Cardiac muscle cell (in vitro differentiated cells and primary cell): ENCODE measurements around the gene COL15A1. TPM values are rescaled to one million over a fixed set of nuclear protein-coding genes. Genes with fewer than 3 reads are reported as not detected.

Experiments used
- DNase-seq, 2 donors: peaks; one replicate each; pipeline versions ENCODE4 v3.0.0 to v3.0.0-alpha.2; 2010 to 2017; ENCODE audit warnings: low read depth in 1 of 2, low spot score in 1 of 2
- H3K27ac ChIP-seq: fragments of 200-600 bp; sonication (generic); 2 replicates; pipeline ENCODE4 v1.5.1; 2016
- H3K27me3 ChIP-seq: fragments of 200-600 bp; sonication (generic); 2 replicates; pipeline ENCODE4 v1.6.0; 2016; ENCODE audit warnings: control low read depth
- H3K36me3 ChIP-seq: fragments of 200-600 bp; sonication (generic); 2 replicates; pipeline ENCODE4 v1.5.1; 2016; ENCODE audit warnings: control low read depth
- H3K4me1 ChIP-seq: fragments of 200-600 bp; sonication (generic); 2 replicates; pipeline ENCODE4 v1.8.1; 2017; ENCODE audit warnings: low read depth, mild to moderate bottlenecking, mixed run types
- H3K4me3 ChIP-seq: fragments of 200-600 bp; sonication (generic); 2 replicates; pipeline ENCODE4 v1.5.1; 2016; ENCODE audit warnings: mild to moderate bottlenecking
- H3K9me3 ChIP-seq: fragments of 200-600 bp; sonication (generic); 2 replicates; pipeline ENCODE4 v1.5.1; 2017; ENCODE audit warnings: low read depth, mild to moderate bottlenecking, control low read depth
- CTCF ChIP-seq: IDR thresholded peaks from 2 replicates; pipeline ENCODE4 v1.5.1; 2012; ENCODE audit warnings: low read depth, mild to moderate bottlenecking, low read length
- polyA plus RNA-seq: library from polyadenylated mRNA; unstranded; fragments of >200 nt; fragmentation: Nextera tagmentation; extraction: Ambion mirVana; gene quantifications from 2 replicates; pipeline ENCODE4 v1.2.1, GENCODE V29; 2016
- total RNA-seq: library from RNA; depleted of rRNA; stranded (reverse); fragments of >200 nt; gene quantifications from 2 replicates; pipeline ENCODE4 v1.2.3, GENCODE V29; 2016

Gene COL15A1
- total and polyA plus RNA-seq, 2 experiments from 2014 or later = 0.74 to 1.3 TPM

GRCh38 chr9:99058964-99059921 lies 115.5 kb downstream of the COL15A1 start:
- Histone ChIP-seq H3K27ac (no peak overlapping the region), H3K4me1 (no peaks in the 10 kb centered on the region), H3K4me3 (no peak overlapping the region), H3K36me3 (no peaks in the 10 kb centered on the region), H3K27me3 (no peaks in the 10 kb centered on the region), H3K9me3 (no peaks in the 10 kb centered on the region)
- no peak for DNase-seq
- TF ChIP-seq CTCF = no peak

- no peak for DNase-seq
These were observed 116.9 kb downstream of the COL15A1 start for GRCh38 chr9:99060621-99061020.

GRCh38 chr9:99062549-99062948 lies 118.8 kb downstream of the COL15A1 start:
- no peak for DNase-seq
- no peak for TF ChIP-seq CTCF
- H3K4me1 ChIP-seq = no peaks in the 10 kb centered on the region
- H3K4me3 ChIP-seq = no peak overlapping the region
- H3K27me3 ChIP-seq = no peaks in the 10 kb centered on the region
- no peak overlapping the region for H3K27ac ChIP-seq
- no peaks in the 10 kb centered on the region for H3K36me3 ChIP-seq
- H3K9me3 ChIP-seq = no peaks in the 10 kb centered on the region

More at GRCh38 chr9:99060621-99061020, 116.9 kb downstream of the COL15A1 start:
- TF ChIP-seq CTCF = no peak
- Histone ChIP-seq H3K4me3 (no peak overlapping the region), H3K9me3 (no peaks in the 10 kb centered on the region), H3K4me1 (no peaks in the 10 kb centered on the region), H3K27ac (no peak overlapping the region), H3K27me3 (no peaks in the 10 kb centered on the region), H3K36me3 (no peaks in the 10 kb centered on the region)

- TF ChIP-seq CTCF = no peak
- DNase-seq = no peak
These were observed 119.8 kb downstream of the COL15A1 start for GRCh38 chr9:99063522-99063921.

GRCh38 chr9:99066571-99066970 lies 122.9 kb downstream of the COL15A1 start:
- Histone ChIP-seq H3K9me3 (no peaks in the 10 kb centered on the region), H3K4me1 (no peaks in the 10 kb centered on the region), H3K27me3 (no peaks in the 10 kb centered on the region), H3K36me3 (no peaks in the 10 kb centered on the region), H3K27ac (no peak overlapping the region), H3K4me3 (no peak overlapping the region)
- DNase-seq = no peak
- TF ChIP-seq CTCF = no peak

More at GRCh38 chr9:99063522-99063921, 119.8 kb downstream of the COL15A1 start:
- no peak overlapping the region for H3K27ac ChIP-seq
- H3K36me3 ChIP-seq = no peaks in the 10 kb centered on the region
- H3K27me3 ChIP-seq = no peaks in the 10 kb centered on the region
- H3K9me3 ChIP-seq = no peaks in the 10 kb centered on the region
- no peaks in the 10 kb centered on the region for H3K4me1 ChIP-seq
- H3K4me3 ChIP-seq = no peak overlapping the region
